ENCODE data around the gene CNOT6. TPM values are rescaled to one million over a fixed set of nuclear protein-coding genes. Genes with fewer than 3 reads are reported as not detected.
"Not testable (repeated sequence)": the region's sequence is repeated elsewhere in the genome, so short reads cannot be mapped to it uniquely, and the experiment has no call there.

CNOT6 gene
- total RNA-seq, 1 experiment from 2014 or later: 73.1 TPM

GRCh38 chr5:180495991-180496741 lies 2.0 kb downstream of the CNOT6 start:
- intact Hi-C loops (cut with micrococcal nuclease): no loop called here
- peak overlapping the region; percentile 80 for H3K4me3 Mint-ChIP-seq (ENCODE audit: unreplicated experiment)
- peaks cover 41% of the 10 kb centered on the region for H3K4me1 Mint-ChIP-seq (ENCODE audit: insufficient read depth, unreplicated experiment)
- BruUV-seq (replicated peaks): no TSS peak
- DNase-seq (ENCODE audit: unreplicated experiment): peak; percentile 40
- TF ChIP-seq CTCF (IDR thresholded peaks at IDR 0.05; ENCODE audit: unreplicated experiment): no peak
- H3K27ac Mint-ChIP-seq (ENCODE audit: low read depth, unreplicated experiment): peak overlapping the region; percentile 95
- peaks cover 22% of the 10 kb centered on the region for H3K36me3 Mint-ChIP-seq (ENCODE audit: insufficient read depth, unreplicated experiment)
- POLR2A ChIA-PET: interaction anchor here (0.6 to 3.0 kb wide), 13 partner anchors 9 to 640 kb away, joined by 3 to 18 read pairs (median 7); partner anchors contain the start of gene TBC1D9B
- CTCF ChIA-PET: interaction anchor here (0.6 to 1.1 kb wide), 2 partner anchors 12 to 168 kb away, joined by 3 read pairs; no protein-coding TSS in a partner anchor
- no peaks in the 10 kb centered on the region for H3K27me3 Mint-ChIP-seq (ENCODE audit: insufficient read depth, unreplicated experiment)
- no peaks in the 10 kb centered on the region for H3K9me3 Mint-ChIP-seq (ENCODE audit: unreplicated experiment)

GRCh38 chr5:180496806-180497205 lies 2.6 kb downstream of the CNOT6 start:
- H3K27me3 Mint-ChIP-seq (ENCODE audit: insufficient read depth, unreplicated experiment); BruUV-seq (replicated peaks); intact Hi-C loops (cut with micrococcal nuclease); H3K9me3 Mint-ChIP-seq (ENCODE audit: unreplicated experiment): not testable (repeated sequence)
- ChIA-PET POLR2A (interaction anchor here (1.3 to 3.0 kb wide), 2 partner anchors 22 to 163 kb away, joined by 3 to 18 read pairs; no protein-coding TSS in a partner anchor), CTCF (interaction anchor here (0.9 to 1.4 kb wide), 4 partner anchors 25 to 181 kb away, joined by 3 to 5 read pairs (median 3); no protein-coding TSS in a partner anchor)
- peaks cover 41% of the 10 kb centered on the region for H3K4me1 Mint-ChIP-seq (ENCODE audit: insufficient read depth, unreplicated experiment)
- peak overlapping the region; percentile 95 for H3K27ac Mint-ChIP-seq (ENCODE audit: low read depth, unreplicated experiment)
- peak overlapping the region; percentile 80 for H3K4me3 Mint-ChIP-seq (ENCODE audit: unreplicated experiment)
- H3K36me3 Mint-ChIP-seq (ENCODE audit: insufficient read depth, unreplicated experiment): peaks cover 22% of the 10 kb centered on the region
- DNase-seq (ENCODE audit: unreplicated experiment): peak; percentile 46

GRCh38 chr5:180497865-180498264 lies 3.7 kb downstream of the CNOT6 start:
- POLR2A ChIA-PET: interaction anchor here (1.3 kb wide), 1 partner anchor 205 kb away, joined by 4 read pairs; no protein-coding TSS in a partner anchor
- DNase-seq (ENCODE audit: unreplicated experiment); H3K9me3 Mint-ChIP-seq (ENCODE audit: unreplicated experiment); H3K4me3 Mint-ChIP-seq (ENCODE audit: unreplicated experiment); H3K27me3 Mint-ChIP-seq (ENCODE audit: insufficient read depth, unreplicated experiment); H3K27ac Mint-ChIP-seq (ENCODE audit: low read depth, unreplicated experiment); intact Hi-C loops (cut with micrococcal nuclease); BruUV-seq (replicated peaks): not testable (repeated sequence)
- peaks cover 22% of the 10 kb centered on the region for H3K36me3 Mint-ChIP-seq (ENCODE audit: insufficient read depth, unreplicated experiment)
- CTCF ChIA-PET: interaction anchor here (0.9 to 1.4 kb wide), 5 partner anchors 26 to 183 kb away, joined by 3 to 5 read pairs (median 3); no protein-coding TSS in a partner anchor
- H3K4me1 Mint-ChIP-seq (ENCODE audit: insufficient read depth, unreplicated experiment): peaks cover 41% of the 10 kb centered on the region

GRCh38 chr5:180498378-180498777 lies 4.2 kb downstream of the CNOT6 start:
- Mint-ChIP-seq H3K27me3 (ENCODE audit: insufficient read depth, unreplicated experiment) (no peaks in the 10 kb centered on the region), H3K9me3 (ENCODE audit: unreplicated experiment) (no peaks in the 10 kb centered on the region), H3K4me3 (ENCODE audit: unreplicated experiment) (no peak overlapping the region), H3K27ac (ENCODE audit: low read depth, unreplicated experiment) (no peak overlapping the region), H3K4me1 (ENCODE audit: insufficient read depth, unreplicated experiment) (peaks cover 39% of the 10 kb centered on the region), H3K36me3 (ENCODE audit: insufficient read depth, unreplicated experiment) (peaks cover 22% of the 10 kb centered on the region)
- no TSS peak for BruUV-seq (replicated peaks)
- DNase-seq (ENCODE audit: unreplicated experiment): no peak
- no peak for TF ChIP-seq CTCF (IDR thresholded peaks at IDR 0.05; ENCODE audit: unreplicated experiment)
- intact Hi-C loops (cut with micrococcal nuclease): no loop called here
- CTCF ChIA-PET: interaction anchor here (1.1 to 3.2 kb wide), 3 partner anchors 27 to 170 kb away, joined by 3 to 12 read pairs (median 3); no protein-coding TSS in a partner anchor
- POLR2A ChIA-PET: interaction anchor here (1.3 kb wide), 1 partner anchor 205 kb away, joined by 4 read pairs; no protein-coding TSS in a partner anchor

- POLR2A ChIA-PET: interaction anchor here (0.7 kb wide), 1 partner anchor 36 kb away, joined by 3 read pairs; no protein-coding TSS in a partner anchor
- Mint-ChIP-seq H3K27ac (ENCODE audit: low read depth, unreplicated experiment) (peak overlapping the region; percentile 39), H3K4me3 (ENCODE audit: unreplicated experiment) (no peak overlapping the region), H3K9me3 (ENCODE audit: unreplicated experiment) (no peaks in the 10 kb centered on the region), H3K4me1 (ENCODE audit: insufficient read depth, unreplicated experiment) (peaks cover 32% of the 10 kb centered on the region), H3K27me3 (ENCODE audit: insufficient read depth, unreplicated experiment) (no peaks in the 10 kb centered on the region), H3K36me3 (ENCODE audit: insufficient read depth, unreplicated experiment) (peaks cover 15% of the 10 kb centered on the region)
- no TSS peak for BruUV-seq (replicated peaks)
- no peak for TF ChIP-seq CTCF (IDR thresholded peaks at IDR 0.05; ENCODE audit: unreplicated experiment)
- intact Hi-C loops (cut with micrococcal nuclease): loop anchor here (5.0 kb wide), 1 partner anchor 68 kb away; no protein-coding TSS in a partner anchor
- CTCF ChIA-PET: interaction anchor here (0.6 to 3.2 kb wide), 4 partner anchors 29 to 284 kb away, joined by 3 to 12 read pairs (median 4); no protein-coding TSS in a partner anchor
- DNase-seq (ENCODE audit: unreplicated experiment): peak; percentile 24
Measured at GRCh38 chr5:180499684-180500083, 5.5 kb downstream of the CNOT6 start.

- POLR2A ChIA-PET: not testable (repeated sequence)
- CTCF ChIA-PET: interaction anchor here (0.7 to 3.2 kb wide), 2 partner anchors 20 to 29 kb away, joined by 3 to 12 read pairs; no protein-coding TSS in a partner anchor
- peaks cover 15% of the 10 kb centered on the region for H3K36me3 Mint-ChIP-seq (ENCODE audit: insufficient read depth, unreplicated experiment)
Measured at GRCh38 chr5:180500300-180500699, 6.1 kb downstream of the CNOT6 start.

More at GRCh38 chr5:180500300-180500699, 6.1 kb downstream of the CNOT6 start:
- intact Hi-C loops (cut with micrococcal nuclease): loop anchor here (5.0 kb wide), 1 partner anchor 67 kb away; no protein-coding TSS in a partner anchor
- H3K27ac Mint-ChIP-seq (ENCODE audit: low read depth, unreplicated experiment): peak overlapping the region; percentile 39
- not testable (repeated sequence) for H3K27me3 Mint-ChIP-seq (ENCODE audit: insufficient read depth, unreplicated experiment); BruUV-seq (replicated peaks); H3K4me3 Mint-ChIP-seq (ENCODE audit: unreplicated experiment); H3K9me3 Mint-ChIP-seq (ENCODE audit: unreplicated experiment); DNase-seq (ENCODE audit: unreplicated experiment)
- H3K4me1 Mint-ChIP-seq (ENCODE audit: insufficient read depth, unreplicated experiment): peaks cover 30% of the 10 kb centered on the region
